ENCODE measurements around the gene MACO1. TPM values are rescaled to one million over a fixed set of nuclear protein-coding genes. Genes with fewer than 3 reads are reported as not detected.

MACO1 gene
- total and polyA plus RNA-seq, 2 donors from 2014 or later = 12.1 to 19.3 TPM

DNA sequence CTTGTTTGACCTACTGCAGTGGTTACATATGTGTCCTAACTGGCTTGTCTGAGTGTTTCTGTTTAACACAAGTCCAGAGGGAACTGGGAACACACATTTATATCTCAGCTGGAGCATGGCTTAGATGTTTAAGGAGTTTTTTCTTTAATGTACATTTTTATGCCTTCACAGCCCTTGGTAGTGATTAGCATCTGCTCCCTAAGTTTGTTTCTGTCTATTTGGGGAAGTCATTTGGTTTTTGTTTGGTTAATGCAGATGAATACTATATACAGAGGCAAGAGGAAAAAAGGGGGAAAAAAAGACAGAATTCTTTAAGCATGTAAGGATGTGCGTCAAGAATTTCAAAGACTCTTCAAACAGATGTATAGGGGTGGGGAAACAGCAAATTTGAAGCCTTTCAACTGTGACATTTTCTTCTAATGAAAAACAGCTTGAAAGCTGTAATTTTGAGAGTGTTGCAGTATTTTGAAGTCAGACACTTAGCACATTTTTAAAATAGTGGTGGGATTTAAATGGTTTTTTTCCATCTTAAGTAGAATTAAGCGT lies 15.4 kb downstream of the MACO1 start:
- Histone ChIP-seq H3K36me3 (ENCODE audit: control insufficient read depth in 2 of 3, insufficient read depth in 3 of 3, low read length in 3 of 3) (peaks cover 2 to 6% (median 3%) of the 10 kb centered on the region in 3 donors), H3K27ac (ENCODE audit: low read depth in 2 of 2, low read length in 2 of 2) (no peak overlapping the region), H3K9ac (ENCODE audit: low read length in 3 of 3) (no peak overlapping the region), H3K4me1 (ENCODE audit: control insufficient read depth in 2 of 3, insufficient read depth in 2 of 3, low read depth in 1 of 3, low read length in 3 of 3) (no peaks in the 10 kb centered on the region), H3K4me3 (ENCODE audit: low read length in 3 of 3) (no peak overlapping the region), H3K9me3 (ENCODE audit: control insufficient read depth in 2 of 3, insufficient read depth in 1 of 3, low read length in 3 of 3) (no peaks in the 10 kb centered on the region), H3K27me3 (ENCODE audit: control insufficient read depth, insufficient read depth, low read length) (no peaks in the 10 kb centered on the region)
- TF ChIP-seq, protein P1, sequence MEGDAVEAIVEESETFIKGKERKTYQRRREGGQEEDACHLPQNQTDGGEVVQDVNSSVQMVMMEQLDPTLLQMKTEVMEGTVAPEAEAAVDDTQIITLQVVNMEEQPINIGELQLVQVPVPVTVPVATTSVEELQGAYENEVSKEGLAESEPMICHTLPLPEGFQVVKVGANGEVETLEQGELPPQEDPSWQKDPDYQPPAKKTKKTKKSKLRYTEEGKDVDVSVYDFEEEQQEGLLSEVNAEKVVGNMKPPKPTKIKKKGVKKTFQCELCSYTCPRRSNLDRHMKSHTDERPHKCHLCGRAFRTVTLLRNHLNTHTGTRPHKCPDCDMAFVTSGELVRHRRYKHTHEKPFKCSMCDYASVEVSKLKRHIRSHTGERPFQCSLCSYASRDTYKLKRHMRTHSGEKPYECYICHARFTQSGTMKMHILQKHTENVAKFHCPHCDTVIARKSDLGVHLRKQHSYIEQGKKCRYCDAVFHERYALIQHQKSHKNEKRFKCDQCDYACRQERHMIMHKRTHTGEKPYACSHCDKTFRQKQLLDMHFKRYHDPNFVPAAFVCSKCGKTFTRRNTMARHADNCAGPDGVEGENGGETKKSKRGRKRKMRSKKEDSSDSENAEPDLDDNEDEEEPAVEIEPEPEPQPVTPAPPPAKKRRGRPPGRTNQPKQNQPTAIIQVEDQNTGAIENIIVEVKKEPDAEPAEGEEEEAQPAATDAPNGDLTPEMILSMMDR (IDR thresholded peaks at IDR 0.05; ENCODE audit: borderline replicate concordance, extremely low read depth, insufficient read depth) = no peak
- intact Hi-C loops (cut with DNase I) = no loop called here
- FAIRE-seq (no peak), DNase-seq (no peak)

DNA sequence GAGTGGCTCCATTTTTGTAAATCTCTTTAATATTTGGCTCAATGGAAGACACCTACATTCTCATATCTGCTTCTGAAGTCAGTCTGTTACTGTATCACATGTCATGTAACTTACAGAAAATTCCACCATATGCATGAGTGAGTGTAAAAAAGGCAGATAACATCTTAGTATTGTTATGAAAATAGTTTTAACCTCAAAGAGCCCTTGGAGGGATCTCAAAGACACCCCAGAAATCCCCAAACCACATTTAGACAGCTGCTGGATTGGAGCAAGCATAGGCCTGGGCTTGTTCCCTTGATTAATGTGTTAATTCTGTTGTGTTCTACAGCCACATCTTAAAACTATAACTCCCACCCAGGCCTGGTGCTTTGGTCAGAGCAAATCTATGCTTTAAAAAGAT lies 16.9 kb downstream of the MACO1 start:
- no peaks in the 10 kb centered on the region for H3K9me3 ChIP-seq (ENCODE audit: control insufficient read depth in 2 of 3, insufficient read depth in 1 of 3, low read length in 3 of 3)
- FAIRE-seq = no peak

DNA sequence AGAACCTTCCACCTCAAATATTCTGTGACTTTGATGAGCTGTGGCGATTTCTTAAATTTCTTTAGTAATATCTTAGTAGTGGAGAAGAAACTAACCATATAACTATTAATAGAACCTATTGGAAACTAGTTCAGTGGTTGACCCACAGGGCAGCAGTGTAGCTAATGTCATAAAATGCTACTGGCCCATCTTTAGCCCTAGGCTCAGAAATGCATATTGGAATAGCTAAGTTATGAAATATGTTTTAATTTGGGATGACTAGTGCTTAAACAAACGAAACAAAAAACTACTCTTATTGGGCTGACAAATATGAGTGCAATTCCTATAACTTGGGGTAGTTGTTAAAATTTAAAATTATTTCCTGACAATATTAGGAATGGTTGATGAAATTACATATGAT lies 20.2 kb downstream of the MACO1 start:
- Histone ChIP-seq H3K27me3 (ENCODE audit: control insufficient read depth, insufficient read depth, low read length) (no peaks in the 10 kb centered on the region), H3K4me3 (ENCODE audit: low read length in 3 of 3) (no peak overlapping the region), H3K4me1 (ENCODE audit: control insufficient read depth in 2 of 3, insufficient read depth in 2 of 3, low read depth in 1 of 3, low read length in 3 of 3) (no peaks in the 10 kb centered on the region), H3K36me3 (ENCODE audit: control insufficient read depth in 2 of 3, insufficient read depth in 3 of 3, low read length in 3 of 3) (peaks cover 3 to 6% (median 4%) of the 10 kb centered on the region in 3 donors), H3K9ac (ENCODE audit: low read length in 3 of 3) (no peak overlapping the region), H3K9me3 (ENCODE audit: control insufficient read depth in 2 of 3, insufficient read depth in 1 of 3, low read length in 3 of 3) (no peaks in the 10 kb centered on the region), H3K27ac (ENCODE audit: low read depth in 2 of 2, low read length in 2 of 2) (no peak overlapping the region)
- intact Hi-C loops (cut with DNase I) = no loop called here
- FAIRE-seq (no peak), DNase-seq (no peak)
- TF ChIP-seq, protein P1 (IDR thresholded peaks at IDR 0.05; ENCODE audit: borderline replicate concordance, extremely low read depth, insufficient read depth) = no peak

More for the DNA sequence above, 16.9 kb downstream of the MACO1 start:
- H3K4me3 ChIP-seq (ENCODE audit: low read length in 3 of 3) = no peak overlapping the region
- H3K4me1 ChIP-seq (ENCODE audit: control insufficient read depth in 2 of 3, insufficient read depth in 2 of 3, low read depth in 1 of 3, low read length in 3 of 3) = no peaks in the 10 kb centered on the region
- intact Hi-C loops (cut with DNase I) = no loop called here
- no peak for DNase-seq
- no peak overlapping the region for H3K9ac ChIP-seq (ENCODE audit: low read length in 3 of 3)
- H3K36me3 ChIP-seq (ENCODE audit: control insufficient read depth in 2 of 3, insufficient read depth in 3 of 3, low read length in 3 of 3) = peaks cover 2 to 6% (median 3%) of the 10 kb centered on the region in 3 donors
- TF ChIP-seq, protein P1 (IDR thresholded peaks at IDR 0.05; ENCODE audit: borderline replicate concordance, extremely low read depth, insufficient read depth) = no peak
- no peaks in the 10 kb centered on the region for H3K27me3 ChIP-seq (ENCODE audit: control insufficient read depth, insufficient read depth, low read length)
- H3K27ac ChIP-seq (ENCODE audit: low read depth in 2 of 2, low read length in 2 of 2) = no peak overlapping the region

DNA sequence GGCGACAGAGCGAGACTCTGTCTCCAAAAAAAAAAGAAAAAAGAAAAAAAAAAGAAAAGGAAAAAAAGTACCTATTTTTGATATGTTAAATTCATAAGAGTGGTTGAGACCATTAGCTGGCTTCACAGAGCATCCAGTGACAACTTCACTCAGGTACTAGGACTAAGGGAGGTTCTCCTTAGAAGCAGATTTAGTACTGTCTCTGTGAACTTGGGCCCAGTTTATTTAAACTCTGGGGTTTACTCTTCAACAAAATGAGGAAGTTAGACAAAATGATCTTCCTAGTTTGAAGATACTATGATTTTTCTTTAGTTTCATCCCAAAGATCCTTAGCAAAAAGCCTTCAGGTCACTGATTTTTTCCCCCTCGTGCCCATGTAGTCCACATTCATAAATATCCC lies 21.2 kb downstream of the MACO1 start:
- no peak for DNase-seq
- no peak for FAIRE-seq
- H3K36me3 ChIP-seq (ENCODE audit: control insufficient read depth in 2 of 3, insufficient read depth in 3 of 3, low read length in 3 of 3) = peaks cover 3 to 6% (median 4%) of the 10 kb centered on the region in 3 donors

More for the DNA sequence above, 21.2 kb downstream of the MACO1 start:
- Histone ChIP-seq H3K9ac (ENCODE audit: low read length in 3 of 3) (no peak overlapping the region), H3K4me3 (ENCODE audit: low read length in 3 of 3) (no peak overlapping the region), H3K4me1 (ENCODE audit: control insufficient read depth in 2 of 3, insufficient read depth in 2 of 3, low read depth in 1 of 3, low read length in 3 of 3) (no peaks in the 10 kb centered on the region), H3K27me3 (ENCODE audit: control insufficient read depth, insufficient read depth, low read length) (no peaks in the 10 kb centered on the region), H3K9me3 (ENCODE audit: control insufficient read depth in 2 of 3, insufficient read depth in 1 of 3, low read length in 3 of 3) (no peaks in the 10 kb centered on the region), H3K27ac (ENCODE audit: low read depth in 2 of 2, low read length in 2 of 2) (no peak overlapping the region)
- TF ChIP-seq, protein P1 (IDR thresholded peaks at IDR 0.05; ENCODE audit: borderline replicate concordance, extremely low read depth, insufficient read depth) = no peak
- intact Hi-C loops (cut with DNase I) = no loop called here
